Naive thymus-derived CD4-positive, alpha-beta T cell (primary cell): Measurements from ENCODE around the gene LIN37. TPM values are rescaled to one million over a fixed set of nuclear protein-coding genes. Genes with fewer than 3 reads are reported as not detected.

Source experiments
- ATAC-seq: fragments of 150-1000 bp; cut with Tn5 transposase; 2 replicates; pipeline ENCODE4 v1.10.0; 2021; ENCODE audit warnings: mild to moderate bottlenecking, moderate library complexity
- CTCF ChIA-PET: fragments of 350-600 bp; sonication (Branson Sonifier 250); formaldehyde crosslinking; loops from one replicate; lab custom pipeline; 2021; ENCODE audit warnings: antibody characterized with exemption; lab: Charles Lee
- POLR2A ChIA-PET: fragments of 350-600 bp; sonication (Branson Sonifier 250); formaldehyde crosslinking; loops from one replicate; lab custom pipeline; 2021; ENCODE audit warnings: antibody characterized with exemption, inconsistent platforms; lab: Charles Lee
- DNase-seq, 9 donors: peaks; one replicate each; pipeline versions ENCODE4 v3.0.0 to v3.0.0-alpha.2; 2020 to 2022; ENCODE audit warnings: mixed read lengths in 1 of 9
- H3K27ac ChIP-seq: one replicate; pipeline ENCODE4 v1.7.0; 2013; ENCODE audit warnings: mild to moderate bottlenecking, low read depth, low read length, moderate library complexity
- H3K27me3 ChIP-seq, 2 donors: one replicate each; pipeline ENCODE4 v1.7.0; 2013; ENCODE audit warnings: low read length in 2 of 2, mild to moderate bottlenecking in 2 of 2, moderate library complexity in 2 of 2; ENCODE audit not compliant: control insufficient read depth in 2 of 2, insufficient read depth in 2 of 2
- H3K36me3 ChIP-seq, 3 experiments: 1 replicate in 2 of 3; 2 replicates in 1 of 3; pipeline ENCODE4 v1.7.0; 2013; ENCODE audit warnings: low read length in 3 of 3, mild to moderate bottlenecking in 3 of 3, moderate library complexity in 1 of 3; ENCODE audit not compliant: insufficient read depth in 3 of 3, control insufficient read depth in 2 of 3
- H3K4me1 ChIP-seq, 2 donors: one replicate each; pipeline ENCODE4 v1.7.0; 2013; ENCODE audit warnings: low read length in 2 of 2, mild to moderate bottlenecking in 2 of 2, moderate library complexity in 1 of 2; ENCODE audit not compliant: control insufficient read depth in 2 of 2, insufficient read depth in 2 of 2
- H3K4me3 ChIP-seq: 2 replicates; pipeline ENCODE4 v1.7.0; 2013; ENCODE audit warnings: mild to moderate bottlenecking, low read length
- H3K9me3 ChIP-seq, 3 experiments: 1 replicate in 2 of 3; 2 replicates in 1 of 3; pipeline ENCODE4 v1.7.0; 2013; ENCODE audit warnings: low read length in 3 of 3; ENCODE audit not compliant: control insufficient read depth in 2 of 3
- H3K27ac Mint-ChIP-seq, 9 donors: one replicate each; pipeline ENCODE4 v1.8.0; 2020 to 2022; ENCODE audit warnings: mixed read lengths in 9 of 9, mild to moderate bottlenecking in 8 of 9, moderate library complexity in 5 of 9, inconsistent platforms in 2 of 9
- H3K27me3 Mint-ChIP-seq, 5 donors: one replicate each; pipeline ENCODE4 v1.8.0; 2021 to 2022; ENCODE audit warnings: mixed read lengths in 5 of 5, mild to moderate bottlenecking in 1 of 5
- H3K36me3 Mint-ChIP-seq, 5 donors: one replicate each; pipeline ENCODE4 v1.8.0; 2020 to 2022; ENCODE audit warnings: mixed read lengths in 5 of 5, mild to moderate bottlenecking in 3 of 5, inconsistent platforms in 1 of 5
- H3K4me1 Mint-ChIP-seq, 7 donors: one replicate each; pipeline ENCODE4 v1.8.0; 2020 to 2022; ENCODE audit warnings: mixed read lengths in 7 of 7, mild to moderate bottlenecking in 3 of 7, inconsistent platforms in 1 of 7
- H3K4me3 Mint-ChIP-seq, 10 donors: one replicate each; pipeline ENCODE4 v1.8.0; 2020 to 2022; ENCODE audit warnings: mild to moderate bottlenecking in 10 of 10, mixed read lengths in 10 of 10, moderate library complexity in 6 of 10, inconsistent platforms in 2 of 10
- H3K9me3 Mint-ChIP-seq, 11 donors: one replicate each; pipeline ENCODE4 v1.8.0; 2020 to 2022; ENCODE audit warnings: mixed read lengths in 11 of 11, mild to moderate bottlenecking in 4 of 11, inconsistent platforms in 1 of 11, moderate library complexity in 1 of 11
- intact Hi-C, 2 donors: fragments of 100-400 bp; cut with micrococcal nuclease; formaldehyde crosslinking; loops; one replicate each; pipeline ENCODE4 v1.15.1; 2023
- polyA plus RNA-seq, 2 donors: library from polyadenylated mRNA; unstranded; fragments of 300-500 nt; fragmentation: Illumina TruSeq; gene quantifications; one replicate each; pipeline ENCODE4 v1.2.3, GENCODE V29; 2021
- total RNA-seq, 6 experiments: library from RNA in 5 of 6; stranded (reverse) in 5 of 6; gene quantifications; 1 replicate in 5 of 6; 2 replicates in 1 of 6; pipeline ENCODE4 v1.2.3 and lab custom pipeline; 2021 to 2026

LIN37 gene
- total and polyA plus RNA-seq, 7 experiments from 2014 or later, result 6.7 to 33.1 (median 18.9) TPM

GRCh38 chr19:35732540-35733179 is 15.7 kb upstream of the LIN37 start:
- no peak overlapping the region for H3K27ac ChIP-seq
- Mint-ChIP-seq H3K4me1 (peaks cover 15 to 36% (median 23%) of the 10 kb centered on the region in 7 donors), H3K4me3 (no peak overlapping the region), H3K36me3 (peaks cover 6 to 38% (median 16%) of the 10 kb centered on the region in 5 donors), H3K27me3 (no peaks in the 10 kb centered on the region), H3K9me3 (no peaks in the 10 kb centered on the region), H3K27ac (no peak overlapping the region)
- intact Hi-C loops, result no loop called here
- H3K4me1 ChIP-seq, result no peaks in the 10 kb centered on the region
- DNase-seq (no peak), ATAC-seq (no peak)
- H3K36me3 ChIP-seq, result peaks cover 0 to 93% (median 14%) of the 10 kb centered on the region in 3 experiments
- H3K27me3 ChIP-seq, result no peaks in the 10 kb centered on the region
- ChIA-PET CTCF (no interaction called here), POLR2A (interaction anchor here (1.4 kb wide), 1 partner anchor 14 kb away, joined by 4 read pairs; no protein-coding TSS in a partner anchor)
- no peaks in the 10 kb centered on the region for H3K9me3 ChIP-seq
- no peak overlapping the region for H3K4me3 ChIP-seq

GRCh38 chr19:35733180-35734125 is 14.9 kb upstream of the LIN37 start:
- ChIA-PET CTCF (no interaction called here), POLR2A (interaction anchor here (0.7 to 1.4 kb wide), 3 partner anchors 11 to 15 kb away, joined by 3 to 4 read pairs (median 3); partner anchors contain the start of genes PSENEN and U2AF1L4)
- peak overlapping the region in 6 of 9 donors; percentile 28 to 81 (median 61) for H3K27ac Mint-ChIP-seq
- H3K27ac ChIP-seq, result no peak overlapping the region
- no peaks in the 10 kb centered on the region for H3K9me3 Mint-ChIP-seq
- H3K4me1 Mint-ChIP-seq, result peaks cover 16 to 38% (median 23%) of the 10 kb centered on the region in 7 donors
- no peaks in the 10 kb centered on the region for H3K27me3 ChIP-seq
- no peak overlapping the region for H3K4me3 ChIP-seq
- H3K36me3 ChIP-seq, result peaks cover 4 to 93% (median 8%) of the 10 kb centered on the region in 3 experiments
- intact Hi-C loops, result no loop called here
- H3K9me3 ChIP-seq, result no peaks in the 10 kb centered on the region
- H3K27me3 Mint-ChIP-seq, result no peaks in the 10 kb centered on the region
- H3K4me1 ChIP-seq, result no peaks in the 10 kb centered on the region
- no peak for ATAC-seq
- H3K36me3 Mint-ChIP-seq, result peaks cover 6 to 36% (median 16%) of the 10 kb centered on the region in 5 donors
- no peak for DNase-seq
- H3K4me3 Mint-ChIP-seq, result no peak overlapping the region

GRCh38 chr19:35734273-35734672 is 14.1 kb upstream of the LIN37 start:
- peaks cover 4 to 93% (median 8%) of the 10 kb centered on the region in 3 experiments for H3K36me3 ChIP-seq
- H3K27me3 Mint-ChIP-seq, result no peaks in the 10 kb centered on the region
- H3K27ac Mint-ChIP-seq, result peak overlapping the region in 7 of 9 donors; percentile 42 to 81 (median 70)
- no peak overlapping the region for H3K4me3 ChIP-seq
- H3K36me3 Mint-ChIP-seq, result peaks cover 6 to 36% (median 16%) of the 10 kb centered on the region in 5 donors
- no peak overlapping the region for H3K27ac ChIP-seq
- no peak for ATAC-seq
- DNase-seq, result no peak
- H3K4me1 Mint-ChIP-seq, result peaks cover 18 to 38% (median 30%) of the 10 kb centered on the region in 7 donors
- POLR2A ChIA-PET, result interaction anchor here (0.7 to 1.3 kb wide), 3 partner anchors 10 to 12 kb away, joined by 3 to 5 read pairs (median 3); partner anchors contain the start of genes PSENEN and U2AF1L4
- H3K27me3 ChIP-seq, result no peaks in the 10 kb centered on the region
- CTCF ChIA-PET, result no interaction called here
- intact Hi-C loops, result no loop called here
- H3K9me3 ChIP-seq, result no peaks in the 10 kb centered on the region
- H3K9me3 Mint-ChIP-seq, result no peaks in the 10 kb centered on the region
- no peak overlapping the region for H3K4me3 Mint-ChIP-seq
- no peaks in the 10 kb centered on the region for H3K4me1 ChIP-seq

GRCh38 chr19:35734889-35735288 is 13.5 kb upstream of the LIN37 start:
- H3K27ac Mint-ChIP-seq, result peak overlapping the region in 5 of 9 donors; percentile 45 to 81 (median 77)
- no peaks in the 10 kb centered on the region for H3K27me3 ChIP-seq
- intact Hi-C loops, result no loop called here
- DNase-seq (no peak), ATAC-seq (no peak)
- H3K4me1 ChIP-seq, result peaks cover 2 to 4% of the 10 kb centered on the region in 2 donors
- H3K9me3 ChIP-seq, result no peaks in the 10 kb centered on the region
- no peak overlapping the region for H3K27ac ChIP-seq
- CTCF ChIA-PET, result no interaction called here
- no peaks in the 10 kb centered on the region for H3K9me3 Mint-ChIP-seq
- H3K36me3 Mint-ChIP-seq, result peaks cover 6 to 32% (median 16%) of the 10 kb centered on the region in 5 donors
- peaks cover 23 to 38% (median 31%) of the 10 kb centered on the region in 7 donors for H3K4me1 Mint-ChIP-seq
- no peaks in the 10 kb centered on the region for H3K27me3 Mint-ChIP-seq
- H3K4me3 ChIP-seq, result no peak overlapping the region
- no peak overlapping the region for H3K4me3 Mint-ChIP-seq
- peaks cover 4 to 92% (median 8%) of the 10 kb centered on the region in 3 experiments for H3K36me3 ChIP-seq
- POLR2A ChIA-PET, result interaction anchor here (1.3 kb wide), 1 partner anchor 10 kb away, joined by 5 read pairs; no protein-coding TSS in a partner anchor

- no peak for ATAC-seq
- Histone ChIP-seq H3K27ac (peak overlapping the region; percentile 54), H3K36me3 (peaks cover 0 to 72% (median 4%) of the 10 kb centered on the region in 3 experiments), H3K27me3 (no peaks in the 10 kb centered on the region), H3K4me1 (peaks cover 8 to 10% of the 10 kb centered on the region in 2 donors), H3K4me3 (no peak overlapping the region), H3K9me3 (no peaks in the 10 kb centered on the region)
- Mint-ChIP-seq H3K4me1 (peaks cover 26 to 47% (median 28%) of the 10 kb centered on the region in 7 donors), H3K27me3 (no peaks in the 10 kb centered on the region), H3K27ac (peak overlapping the region in 8 of 9 donors; percentile 28 to 80 (median 62)), H3K4me3 (peak overlapping the region in 5 of 10 donors; percentile 44 to 77 (median 60)), H3K36me3 (peaks cover 1 to 22% (median 6%) of the 10 kb centered on the region in 5 donors), H3K9me3 (no peaks in the 10 kb centered on the region)
- intact Hi-C loops, result loop anchor here in 1 of 2 donors (1.0 kb wide), 1 partner anchor 15 kb away; no protein-coding TSS in a partner anchor
- ChIA-PET POLR2A (interaction anchor here (0.6 to 1.5 kb wide), 4 partner anchors 9 to 89 kb away, joined by 3 to 6 read pairs (median 6); partner anchors contain the start of genes COX6B1 and KMT2B), CTCF (interaction anchor here (0.8 to 1.6 kb wide), 6 partner anchors 10 to 44 kb away, joined by 3 to 7 read pairs (median 4); partner anchors contain the start of gene LIN37)
- peak in 3 of 9 donors; percentile 27 to 44 (median 36) for DNase-seq
These were observed 11.2 kb upstream of the LIN37 start for GRCh38 chr19:35736913-35737886.
